ENCODE measurements around the gene FTCDNL1.
A peak's percentile ranks its signal among the peaks of the same experiment; 100 is the strongest.

Gene FTCDNL1

DNA sequence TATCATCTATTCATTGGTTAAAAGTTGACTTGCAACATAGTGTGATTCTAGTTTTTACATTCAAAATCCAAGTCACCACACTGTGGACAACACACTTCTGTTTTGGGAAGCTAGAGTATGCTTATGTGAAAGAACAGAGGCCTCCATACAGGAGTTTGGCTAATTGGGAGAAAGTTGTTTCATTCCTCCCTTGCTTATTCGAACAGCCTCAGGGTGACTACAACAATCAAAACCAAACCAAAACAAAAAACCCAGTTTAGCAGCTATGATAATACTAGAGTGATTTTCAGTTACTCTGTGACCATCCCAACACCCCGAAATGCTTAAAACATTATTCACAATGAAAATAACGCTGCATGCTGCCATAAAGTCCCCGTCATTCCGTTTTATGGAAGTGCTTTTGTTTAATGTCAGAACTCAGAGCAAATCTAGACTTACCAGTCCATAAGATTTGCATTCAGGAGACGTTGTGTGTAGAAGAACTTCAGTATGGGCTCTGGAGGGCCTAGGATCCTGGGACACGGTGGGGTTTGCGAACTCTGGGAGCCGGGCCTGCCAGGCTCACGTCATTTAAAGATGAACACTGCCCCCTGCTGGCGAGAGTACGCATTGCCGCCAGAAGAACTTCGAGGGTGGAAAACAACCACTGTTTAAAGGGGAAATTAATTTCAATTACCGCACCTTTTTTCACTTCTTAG is 111.4 kb downstream of the FTCDNL1 start:
- peak; percentile 81 for DNase-seq

DNA sequence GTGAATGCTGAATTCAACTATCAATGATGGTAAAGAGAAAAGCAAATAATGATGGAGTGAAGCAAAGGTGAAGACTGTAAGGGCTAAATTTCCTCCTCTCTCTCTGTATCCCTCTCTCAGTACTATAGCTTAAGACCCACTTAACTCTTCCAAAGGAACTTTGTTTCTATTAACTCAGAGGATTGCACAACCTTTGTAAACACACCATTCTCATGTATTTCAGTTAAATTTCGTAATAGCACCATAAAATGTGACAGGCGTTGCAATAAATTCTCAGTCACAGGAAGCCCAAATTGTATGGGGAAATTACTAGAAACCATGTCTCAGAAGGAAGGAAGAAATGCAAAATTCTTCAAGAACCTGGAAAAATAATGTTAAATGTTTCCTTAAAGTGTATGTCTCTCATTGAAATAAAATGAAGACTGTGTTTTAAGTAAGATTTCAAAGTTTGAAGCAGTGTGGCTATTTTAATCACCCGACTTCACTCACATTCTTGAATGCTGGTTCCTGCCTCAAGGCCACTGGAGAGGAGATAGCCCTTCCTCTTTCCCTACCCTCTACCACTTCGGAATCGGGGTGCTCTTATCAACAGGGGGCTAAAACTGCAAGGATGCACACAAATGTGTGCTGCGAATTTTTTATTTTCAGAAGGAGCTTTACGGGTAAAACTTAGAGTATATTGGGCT is 112.1 kb downstream of the FTCDNL1 start:
- DNase-seq: peak; percentile 69 to 95

GRCh38 chr2:199734651-199735050 is 116.3 kb downstream of the FTCDNL1 start:
- DNase-seq: no peak

- no peak for DNase-seq
These were observed 117.0 kb downstream of the FTCDNL1 start for GRCh38 chr2:199734011-199734410.

DNA sequence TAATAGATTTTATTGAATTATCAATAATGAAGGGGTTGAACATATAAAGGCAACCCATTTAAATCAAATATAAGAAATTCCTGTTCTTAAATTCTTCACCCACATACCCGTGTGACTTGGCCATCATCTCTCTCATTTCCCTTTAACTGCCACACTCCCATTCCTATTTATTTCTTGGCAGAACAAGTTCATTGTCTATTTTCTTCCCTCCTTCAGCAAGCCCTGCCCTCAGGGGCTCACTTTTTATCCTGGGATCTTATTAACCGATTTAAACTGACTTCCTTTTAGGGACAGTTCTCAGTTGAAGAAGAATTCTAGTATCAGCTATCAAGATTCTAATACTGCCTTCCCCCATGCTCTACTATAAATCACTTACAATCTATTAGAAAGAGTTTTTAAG is 123.2 kb downstream of the FTCDNL1 start:
- no peak for DNase-seq

- peak; percentile 36 to 66 for DNase-seq
These were observed 123.7 kb downstream of the FTCDNL1 start for GRCh38 chr2:199727306-199727705.

DNA sequence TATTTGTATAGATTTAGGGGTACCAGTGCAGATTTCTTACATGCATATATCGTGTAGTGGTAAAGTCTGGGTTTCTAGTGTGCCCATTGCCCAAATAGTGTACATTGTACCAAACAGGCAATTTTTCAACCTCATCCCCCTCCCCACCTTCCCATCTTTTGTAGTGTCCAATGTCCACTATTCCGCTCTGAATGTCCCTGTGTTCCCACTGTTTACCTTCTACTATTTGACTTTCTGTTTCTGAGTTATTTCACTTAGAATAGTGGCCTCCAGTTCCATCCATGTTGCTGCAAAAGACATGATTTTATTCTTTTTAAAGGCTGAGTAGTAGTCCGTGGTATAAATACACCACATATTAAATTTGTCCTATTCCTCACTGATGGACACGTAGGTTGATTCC is 132.9 kb downstream of the FTCDNL1 start:
- no peak for DNase-seq

DNA sequence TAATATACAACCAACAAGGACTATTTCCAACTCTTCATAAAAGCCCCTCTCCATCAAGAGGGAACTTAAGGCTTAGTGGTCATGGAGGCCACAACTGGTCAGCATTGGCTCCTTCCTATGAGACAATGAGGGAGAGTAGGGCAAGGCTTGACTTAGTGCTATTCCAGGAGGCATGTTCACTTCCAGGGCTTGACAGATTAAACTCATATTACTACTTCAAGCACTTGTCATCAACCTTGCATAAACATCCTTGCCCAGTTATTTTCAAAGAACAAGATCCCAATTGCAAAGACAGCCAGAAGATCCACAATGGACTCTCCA is 133.4 kb downstream of the FTCDNL1 start:
- no peak for DNase-seq

GRCh38 chr2:199716807-199717586 is 134.0 kb downstream of the FTCDNL1 start:
- DNase-seq: peak in 1 of 2 donors; percentile 38

GRCh38 chr2:199713746-199714145 is 137.2 kb downstream of the FTCDNL1 start:
- no peak for DNase-seq

DNA sequence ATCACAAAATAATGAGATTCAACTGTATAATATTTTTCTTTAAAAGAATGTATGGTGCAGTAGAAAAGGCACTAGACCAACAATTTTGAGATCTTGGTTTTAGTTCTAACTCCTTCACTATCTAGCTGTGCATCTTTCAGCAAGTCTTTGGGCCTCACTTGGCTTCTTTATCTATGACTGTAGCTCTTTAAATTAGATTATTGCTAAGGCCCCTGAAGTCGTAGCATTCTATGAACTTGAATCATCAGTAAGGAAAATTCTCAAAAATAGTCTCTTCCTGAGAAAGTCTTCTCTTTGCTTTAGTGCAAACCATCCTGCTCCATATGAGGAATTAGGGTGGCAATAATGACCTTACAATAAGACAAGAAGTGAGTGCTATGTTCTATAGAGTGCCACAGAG is 140.4 kb downstream of the FTCDNL1 start:
- no peak for DNase-seq
